ENCODE results near the gene EEF1G.

EEF1G gene

DNA sequence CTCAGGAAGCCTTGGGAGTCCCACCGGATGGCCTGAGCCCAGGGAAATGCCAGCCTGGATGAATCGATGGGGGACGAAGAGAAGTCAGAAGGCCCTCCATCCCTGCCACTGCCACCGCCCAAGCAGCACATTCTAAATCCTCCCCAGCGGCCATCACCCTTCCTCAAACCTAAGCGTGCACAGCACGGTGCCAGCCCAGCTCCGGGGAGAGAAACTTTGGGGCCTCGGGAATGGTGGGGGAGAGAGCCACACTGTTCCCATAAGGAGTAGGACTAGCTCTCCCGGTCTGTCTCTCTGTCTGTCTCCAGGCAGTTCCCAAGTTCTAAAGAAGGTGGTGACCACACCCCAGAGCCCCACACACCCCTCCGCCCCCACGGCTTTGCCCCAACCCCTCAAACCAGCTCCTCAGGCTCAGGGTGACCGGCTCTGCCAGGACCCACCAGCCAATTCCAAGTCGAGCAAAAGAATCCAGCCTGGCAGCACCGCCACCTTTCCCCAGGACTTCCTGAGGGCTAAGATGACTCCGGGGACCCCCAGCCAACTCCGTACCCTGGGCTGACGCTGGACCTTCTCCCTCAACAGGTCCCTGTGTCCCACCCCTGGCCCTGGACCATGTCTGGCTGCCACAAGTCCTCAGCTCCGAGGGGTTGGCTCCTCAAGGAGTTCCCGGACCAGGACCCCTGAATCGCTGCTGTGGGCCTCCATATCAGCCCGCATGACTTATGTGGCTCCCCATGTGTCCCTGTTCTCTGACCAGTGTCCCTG is 29.8 kb downstream of the EEF1G start:
- in situ Hi-C loops (cut with MboI; ENCODE audit: low sequenced_read_pairs), result no loop called here

DNA sequence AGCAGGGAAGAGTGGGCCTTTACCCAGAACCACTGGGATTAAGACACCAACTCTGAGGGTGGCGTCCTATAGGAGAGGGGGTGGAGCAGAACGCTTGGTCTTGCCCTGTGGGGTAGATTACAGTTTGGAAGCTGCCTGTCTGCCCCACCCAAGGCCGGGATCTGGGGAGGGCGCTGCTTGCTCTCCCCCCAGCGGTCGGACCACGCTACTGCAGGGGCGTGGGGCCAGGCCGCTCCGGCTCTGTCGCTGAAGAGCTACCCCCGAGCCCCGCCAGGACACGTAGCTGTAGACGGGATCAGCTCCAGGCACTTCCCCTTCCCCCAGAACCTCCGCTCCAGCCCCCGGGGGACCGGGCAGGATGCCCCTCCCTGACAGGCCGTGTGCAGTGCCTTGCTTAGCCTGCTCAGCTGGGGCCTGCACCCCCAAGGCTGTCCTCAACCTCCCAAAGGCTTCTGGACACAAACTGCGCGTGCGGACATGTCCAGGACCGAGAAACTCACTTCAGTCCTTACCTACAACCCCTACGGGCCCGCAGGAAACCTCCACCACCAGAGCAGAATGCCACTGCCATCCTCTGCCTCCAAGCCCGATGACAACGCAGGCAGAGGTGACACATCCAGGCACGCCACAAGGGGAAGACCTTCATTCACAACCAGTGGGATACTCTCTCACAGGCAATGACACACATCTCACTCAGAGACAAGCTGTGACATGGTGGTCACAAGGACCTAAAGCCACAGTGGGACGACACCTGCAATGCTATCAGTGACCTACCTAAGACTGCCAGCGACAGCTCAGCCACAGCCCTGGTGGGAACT is 30.7 kb downstream of the EEF1G start:
- in situ Hi-C loops (cut with MboI; ENCODE audit: low sequenced_read_pairs), result no loop called here

DNA sequence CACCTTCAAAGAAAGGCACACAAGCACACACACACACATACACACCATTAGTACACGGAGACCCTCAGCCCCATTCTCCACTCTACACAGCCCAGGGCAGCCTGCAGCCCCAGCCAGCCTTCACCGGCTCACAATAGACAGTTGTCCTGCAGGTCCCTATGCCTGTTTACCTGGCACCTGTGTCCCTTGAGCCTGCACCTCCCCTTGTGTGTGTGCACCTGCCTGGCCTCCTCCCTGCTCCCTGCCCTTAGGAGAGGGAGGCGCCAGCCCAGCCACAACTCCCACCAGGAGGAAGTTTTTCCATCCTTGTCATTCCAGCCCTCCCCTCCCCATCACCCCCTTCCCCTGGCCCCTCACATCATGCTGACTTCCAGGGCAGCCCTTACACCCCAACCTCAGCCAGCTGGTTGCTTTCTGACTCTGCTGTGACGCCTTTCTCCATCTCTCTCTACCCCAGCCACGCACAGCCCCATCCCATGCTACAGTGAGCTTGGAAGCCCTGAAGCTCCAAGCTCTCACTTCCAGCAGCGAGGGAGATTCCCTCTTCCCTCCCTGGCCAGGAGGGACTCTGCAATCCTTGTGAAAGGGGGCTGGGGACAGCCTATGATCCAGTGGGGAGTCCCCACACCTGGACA is 31.5 kb downstream of the EEF1G start:
- in situ Hi-C loops (cut with MboI; ENCODE audit: low sequenced_read_pairs), result no loop called here

DNA sequence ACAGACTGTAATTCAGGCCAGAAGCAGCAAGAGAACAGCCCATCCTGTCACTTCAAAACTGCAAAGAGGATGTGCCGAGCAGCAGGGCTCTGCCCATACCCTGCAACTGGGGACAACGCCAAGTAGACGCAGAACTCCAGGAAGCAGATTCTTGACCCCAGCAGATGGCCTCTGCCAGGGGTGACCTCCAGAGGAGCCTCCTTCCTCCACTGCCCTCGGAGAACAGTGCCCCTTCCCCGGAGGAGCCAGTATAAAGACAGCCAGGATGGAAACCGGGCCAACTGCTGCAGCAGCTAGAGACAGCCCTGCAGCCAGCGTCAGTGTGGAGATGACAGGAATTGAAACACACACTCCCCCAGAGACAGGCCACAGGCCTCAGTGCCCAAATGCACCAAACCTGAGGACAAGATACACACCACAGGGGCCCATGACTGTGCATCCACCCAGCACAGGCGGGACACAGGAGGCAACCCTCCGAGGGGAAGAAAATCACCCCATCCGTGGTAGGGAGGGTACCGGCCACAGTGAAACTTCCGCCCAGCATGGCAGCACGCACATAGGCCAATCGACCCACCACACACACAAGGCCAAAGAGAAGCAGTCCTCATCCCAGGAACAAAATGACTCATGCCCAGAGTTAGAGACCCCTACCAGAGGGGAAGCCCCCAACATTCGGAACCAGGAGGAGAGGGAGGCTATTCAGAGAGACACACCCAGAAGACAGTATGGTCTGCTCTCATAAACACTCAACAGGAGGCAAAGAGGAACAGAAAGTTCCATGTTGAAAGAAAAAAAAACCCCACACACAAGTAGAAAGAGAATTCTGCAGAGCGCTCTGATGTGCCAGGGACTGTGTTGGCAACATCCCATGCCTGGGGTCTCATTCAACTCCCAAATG is 32.6 kb downstream of the EEF1G start:
- in situ Hi-C loops (cut with MboI; ENCODE audit: low sequenced_read_pairs), result no loop called here

DNA sequence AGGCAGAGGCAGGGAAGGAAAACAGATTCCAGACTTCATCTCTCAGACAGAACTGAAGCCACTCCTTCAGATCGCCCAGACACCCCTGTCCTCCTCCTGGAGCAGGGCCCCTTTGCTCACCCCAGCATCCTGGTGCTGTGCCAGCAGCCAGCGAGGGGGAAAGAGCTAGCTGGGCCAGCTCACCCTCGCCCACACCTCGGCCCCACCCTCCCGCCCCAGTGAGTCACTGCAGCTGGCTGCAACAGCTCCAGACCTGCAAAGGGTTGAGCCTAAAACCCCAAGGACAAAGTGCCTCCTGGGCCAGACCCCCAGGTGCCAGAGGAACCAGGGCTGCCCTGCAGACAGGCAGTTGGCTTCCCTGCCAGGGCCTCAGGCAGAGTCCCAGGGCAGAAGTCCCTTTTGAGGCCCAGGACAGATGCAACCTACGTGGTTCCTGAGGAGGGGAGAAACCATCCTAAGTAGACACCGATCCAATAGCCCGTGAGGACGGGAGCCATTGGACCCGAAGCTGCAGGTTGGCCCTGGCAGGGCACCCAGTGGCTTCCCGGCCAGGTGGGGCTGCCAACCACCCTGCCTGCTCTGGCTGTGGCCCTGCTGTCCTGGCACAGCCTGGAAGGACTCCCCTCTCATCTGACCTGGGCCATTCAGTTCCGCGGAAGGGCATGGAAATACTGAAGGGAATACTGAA is 34.3 kb downstream of the EEF1G start:
- in situ Hi-C loops (cut with MboI; ENCODE audit: low sequenced_read_pairs), result no loop called here

DNA sequence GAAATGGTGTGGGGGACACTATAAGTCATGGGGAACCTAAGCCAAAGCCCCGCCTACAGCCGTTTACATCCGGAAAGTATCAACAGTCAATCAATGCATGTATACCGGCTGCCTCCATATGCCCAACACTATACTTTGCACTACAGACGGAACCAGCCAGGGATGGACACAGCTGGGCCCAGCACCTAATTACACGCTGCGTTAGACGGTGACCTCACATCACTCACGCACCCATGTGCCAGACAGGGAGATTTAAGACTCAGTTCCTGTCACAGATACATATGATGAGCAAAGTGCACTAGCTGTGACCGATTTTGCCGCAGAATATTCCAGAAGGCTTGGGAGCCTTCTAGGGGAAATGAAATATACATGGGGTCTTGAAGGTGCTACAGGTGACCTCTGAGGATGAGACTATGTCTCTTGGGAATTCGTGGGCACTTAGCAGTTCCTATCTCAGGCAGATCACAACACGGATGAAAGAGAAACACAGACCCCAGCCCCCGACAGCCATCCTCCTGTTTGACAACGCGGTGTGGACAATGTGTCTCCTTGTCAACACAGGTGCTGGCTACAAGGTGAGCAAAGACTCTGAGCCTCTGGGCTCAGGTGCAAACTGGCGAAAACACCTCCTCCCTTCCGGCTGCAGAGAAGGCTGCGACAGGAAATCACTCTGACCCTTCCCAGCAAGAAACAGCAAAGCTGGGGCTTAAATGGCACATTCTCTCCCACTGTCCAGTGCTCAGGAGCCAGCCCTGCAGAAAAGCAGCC is 35.0 kb downstream of the EEF1G start:
- in situ Hi-C loops (cut with MboI; ENCODE audit: low sequenced_read_pairs), result no loop called here

DNA sequence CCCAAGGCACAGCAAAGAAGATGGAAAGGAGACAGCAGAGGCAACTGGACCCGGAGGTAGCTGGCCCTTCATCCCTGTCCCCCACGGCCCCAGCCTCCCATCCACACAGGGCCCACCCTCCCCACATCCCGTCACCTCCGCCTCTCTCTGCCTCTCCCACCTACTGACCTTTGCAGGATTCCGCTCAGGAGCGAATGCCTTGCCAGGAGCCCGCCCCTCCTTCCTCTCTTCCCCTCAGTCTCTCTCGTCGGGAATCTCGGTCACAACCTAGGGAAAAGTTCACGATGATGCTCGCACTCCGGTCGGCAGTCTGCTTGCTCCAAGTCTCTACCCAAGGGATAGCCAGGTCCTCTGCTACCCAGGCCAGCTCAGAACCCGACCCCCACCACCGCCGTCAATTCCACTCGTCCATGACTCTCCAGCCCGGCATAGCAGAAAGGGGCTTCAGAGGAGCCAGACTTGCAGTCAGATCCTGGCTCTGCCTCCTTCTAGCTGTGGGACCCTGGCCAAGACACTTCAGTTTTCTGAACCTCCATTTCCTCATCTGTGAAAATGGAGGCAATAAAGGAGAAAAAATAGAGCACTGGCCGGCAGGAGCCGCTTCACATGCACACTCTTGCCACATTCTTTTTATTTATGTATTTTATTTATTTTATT is 37.3 kb downstream of the EEF1G start:
- in situ Hi-C loops (cut with MboI; ENCODE audit: low sequenced_read_pairs), result no loop called here

DNA sequence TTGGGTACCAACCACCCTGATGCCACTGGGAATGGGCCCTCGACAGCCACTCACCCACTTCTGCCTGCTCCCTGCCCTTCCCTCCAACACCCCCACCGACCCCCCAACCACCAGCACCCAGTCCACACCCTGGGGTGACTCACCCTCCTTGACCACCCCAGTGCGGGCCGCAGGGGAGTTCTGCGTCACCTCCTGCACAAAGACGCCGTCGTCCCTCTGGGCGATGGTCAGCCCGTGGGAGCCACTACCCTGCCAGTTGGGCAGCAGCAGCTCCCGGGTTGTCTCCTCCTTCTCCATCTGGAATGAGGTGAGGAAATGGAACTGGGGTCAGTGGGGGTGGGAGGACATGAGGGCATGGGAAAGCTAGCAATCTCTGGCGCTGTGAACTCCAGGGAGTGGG is 37.9 kb downstream of the EEF1G start:
- in situ Hi-C loops (cut with MboI; ENCODE audit: low sequenced_read_pairs), result no loop called here

DNA sequence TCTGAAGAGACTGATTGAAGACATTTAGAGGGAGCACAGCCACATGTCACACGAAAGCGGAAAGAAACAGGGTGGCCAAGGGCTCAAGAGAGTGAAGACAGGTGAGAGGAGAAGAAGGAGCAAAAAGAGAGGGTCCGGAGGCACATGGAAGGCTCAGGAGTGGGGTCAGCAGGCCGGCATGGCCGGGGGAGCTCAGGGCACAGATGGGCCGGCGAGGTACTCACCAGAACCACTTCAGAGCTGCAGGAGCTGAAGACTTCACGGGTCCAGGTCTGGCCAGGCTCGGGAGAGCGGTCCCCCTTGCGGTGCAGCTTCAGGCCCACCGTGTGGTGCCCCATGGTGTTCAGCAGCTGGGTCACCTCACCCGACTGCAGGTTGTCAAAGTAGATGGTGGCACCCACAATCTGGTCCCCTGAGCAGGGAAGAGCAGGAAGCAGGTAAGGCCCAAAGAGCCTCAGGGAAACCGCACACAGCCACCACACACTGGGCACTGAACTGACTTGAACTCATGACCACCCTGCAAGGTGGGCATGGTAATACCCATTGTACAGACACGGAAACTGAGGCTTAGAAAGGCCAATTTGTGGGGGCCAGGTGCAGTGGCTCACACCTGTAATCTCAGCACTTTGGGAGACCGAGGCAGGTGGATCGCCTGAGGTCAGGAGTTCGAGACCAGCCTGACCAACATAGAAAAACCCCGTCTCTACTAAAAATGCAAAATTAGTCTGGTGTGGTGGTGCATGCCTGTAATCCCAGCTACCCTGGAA is 38.7 kb downstream of the EEF1G start:
- in situ Hi-C loops (cut with MboI; ENCODE audit: low sequenced_read_pairs), result no loop called here

DNA sequence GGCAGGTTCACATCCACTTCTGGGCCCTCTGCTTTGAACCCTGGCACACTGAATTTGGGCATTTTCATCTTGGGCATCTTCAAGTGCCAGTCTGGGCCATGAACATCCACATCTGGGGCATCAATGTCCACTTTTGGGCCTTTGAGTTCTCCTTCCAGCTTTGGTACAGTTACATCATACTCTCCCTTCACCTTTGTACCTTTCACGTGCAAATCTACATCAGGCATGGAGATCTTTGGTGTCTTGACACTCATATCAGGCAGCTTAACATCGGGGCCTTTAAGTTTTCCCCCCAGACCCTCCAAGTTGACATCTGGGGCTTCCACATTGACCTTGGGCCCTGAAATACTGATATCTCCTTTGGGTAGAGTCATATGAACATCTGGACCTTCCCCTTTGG is 41.6 kb downstream of the EEF1G start:
- in situ Hi-C loops (cut with MboI; ENCODE audit: low sequenced_read_pairs), result no loop called here

DNA sequence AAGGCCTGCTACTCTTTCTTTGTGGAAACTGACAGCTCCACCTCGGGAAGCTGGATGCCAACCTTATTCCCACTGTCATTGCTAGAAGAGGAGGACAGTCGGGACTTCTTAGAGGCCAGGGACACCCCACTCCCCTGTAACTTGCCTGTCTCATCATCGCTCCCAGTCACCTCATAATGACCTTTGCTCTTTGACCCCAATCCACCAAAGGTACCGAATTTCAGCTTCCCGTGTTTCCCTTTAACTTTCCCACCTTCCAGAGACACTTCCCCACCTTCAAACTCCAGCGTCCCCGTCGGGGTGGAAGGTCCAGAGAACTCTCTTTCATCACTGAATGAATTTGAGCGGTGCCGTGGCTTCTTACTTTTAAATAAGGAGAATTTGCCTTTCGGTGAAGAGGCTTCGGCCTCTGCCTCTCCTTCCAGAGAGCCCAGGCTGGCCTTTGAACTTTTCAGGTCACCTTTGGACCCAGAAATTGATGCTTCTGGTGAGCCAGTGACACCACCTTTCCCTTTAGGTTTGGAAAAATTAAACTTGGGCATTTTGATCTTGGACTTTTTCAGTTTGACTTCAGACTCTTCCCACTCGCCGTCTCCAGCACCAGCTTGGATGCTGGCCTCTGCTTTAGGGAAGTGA is 56.8 kb downstream of the EEF1G start:
- in situ Hi-C loops (cut with MboI; ENCODE audit: low sequenced_read_pairs), result no loop called here

DNA sequence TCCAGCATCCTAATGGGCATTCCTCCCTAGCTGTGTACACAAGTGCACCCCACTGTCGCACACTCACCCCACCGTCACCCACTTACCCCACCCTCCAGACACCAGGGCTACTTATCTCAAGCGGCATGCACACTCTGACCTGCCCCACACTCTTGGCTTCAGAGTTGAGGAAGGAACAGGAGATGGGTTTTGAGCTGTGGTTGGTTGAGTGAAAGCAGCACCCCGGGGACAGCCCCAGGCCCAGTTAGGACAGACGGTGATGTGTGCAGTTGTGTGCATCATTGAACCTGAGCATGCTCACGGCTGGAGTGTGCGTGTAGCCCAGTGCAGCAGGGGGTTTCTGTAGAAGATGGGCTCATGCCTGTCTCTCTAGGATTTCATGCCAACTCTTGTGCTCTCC is 59.5 kb downstream of the EEF1G start:
- in situ Hi-C loops (cut with MboI; ENCODE audit: low sequenced_read_pairs), result no loop called here

DNA sequence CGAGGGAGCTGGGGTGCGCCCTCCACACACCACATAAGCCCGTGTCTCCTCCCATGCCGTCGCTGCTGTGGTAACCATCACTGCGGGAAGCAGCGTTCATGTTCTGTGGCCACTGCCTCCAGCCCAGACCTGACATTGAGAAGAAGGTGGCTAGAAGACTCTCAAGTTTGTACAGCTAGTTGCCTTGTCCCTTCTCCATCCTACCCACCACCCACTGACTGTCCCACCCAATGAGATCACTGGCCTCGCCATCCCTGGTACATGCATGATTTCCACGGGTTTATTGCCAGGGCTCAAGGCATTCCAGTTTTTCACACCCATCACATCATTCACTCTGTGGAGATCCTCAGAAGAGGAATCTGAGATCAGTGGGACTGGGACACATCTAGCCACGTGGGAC is 60.1 kb downstream of the EEF1G start:
- in situ Hi-C loops (cut with MboI; ENCODE audit: low sequenced_read_pairs), result no loop called here

DNA sequence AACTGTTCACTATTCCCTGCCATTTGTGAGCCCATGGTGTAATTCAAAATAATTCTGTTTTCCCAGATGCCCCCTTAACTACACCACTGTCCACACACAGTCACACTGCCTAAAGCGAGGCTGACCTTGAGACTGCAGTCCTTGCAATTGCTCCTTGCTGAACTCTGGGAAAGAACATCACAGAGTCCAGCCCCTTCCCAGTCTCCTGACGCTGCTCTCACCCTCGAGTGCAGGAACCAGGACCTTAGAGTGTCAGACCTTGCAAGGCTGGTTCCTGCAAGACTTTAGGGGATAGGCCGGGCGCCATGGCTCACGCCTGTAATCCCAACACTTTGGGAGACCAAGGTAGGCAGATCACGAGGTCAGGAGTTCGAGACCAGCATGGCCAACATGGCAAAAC is 60.7 kb downstream of the EEF1G start:
- in situ Hi-C loops (cut with MboI; ENCODE audit: low sequenced_read_pairs), result no loop called here
